Renal cortical epithelial cell (primary cell): ENCODE data around the gene SPOP. TPM values are rescaled to one million over a fixed set of nuclear protein-coding genes. Genes with fewer than 3 reads are reported as not detected.

Experiments
- DNase-seq: peaks from one replicate; pipeline ENCODE4 v3.0.0-alpha.2; 2011; ENCODE audit warnings: low read depth
- total RNA-seq: library from RNA; depleted of rRNA; stranded (reverse); fragments of >200 nt; gene quantifications from 2 replicates; pipeline ENCODE4 v1.2.3, GENCODE V29; 2014

The SPOP gene
- total RNA-seq, 1 donor from 2014 or later, result 54.2 TPM

- DNase-seq, result no peak
These were observed 92.4 kb downstream of the SPOP start for GRCh38 chr17:49585422-49586027.

GRCh38 chr17:49583889-49584288 lies 94.0 kb downstream of the SPOP start:
- no peak for DNase-seq

- no peak for DNase-seq
These were observed 94.7 kb downstream of the SPOP start for GRCh38 chr17:49583226-49583625.

DNA sequence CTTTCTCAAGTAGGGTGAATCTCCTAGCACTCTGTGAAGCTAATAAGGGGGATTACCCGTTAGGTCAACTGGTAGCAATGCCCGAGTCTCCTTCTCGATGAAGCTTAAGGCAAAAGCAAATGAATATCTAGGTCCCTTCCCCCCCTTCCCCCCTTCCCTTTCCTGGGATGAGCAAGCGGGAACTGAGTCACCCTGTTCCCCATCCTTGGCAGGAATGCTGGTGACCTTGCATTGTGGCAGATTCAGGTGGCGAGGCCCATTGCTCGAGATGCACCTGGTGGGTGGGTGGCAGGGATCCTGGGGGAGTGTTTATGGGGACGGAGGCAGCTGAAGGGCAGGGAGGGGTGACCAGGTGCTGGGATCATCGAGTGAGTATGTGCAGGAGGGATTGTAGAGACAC lies 95.1 kb downstream of the SPOP start:
- DNase-seq, result no peak

- DNase-seq, result no peak
These were observed 95.7 kb downstream of the SPOP start for GRCh38 chr17:49582055-49582722.

GRCh38 chr17:49581648-49581998 lies 96.3 kb downstream of the SPOP start:
- DNase-seq, result no peak

- DNase-seq, result no peak
These were observed 96.8 kb downstream of the SPOP start for GRCh38 chr17:49580981-49581647.

DNA sequence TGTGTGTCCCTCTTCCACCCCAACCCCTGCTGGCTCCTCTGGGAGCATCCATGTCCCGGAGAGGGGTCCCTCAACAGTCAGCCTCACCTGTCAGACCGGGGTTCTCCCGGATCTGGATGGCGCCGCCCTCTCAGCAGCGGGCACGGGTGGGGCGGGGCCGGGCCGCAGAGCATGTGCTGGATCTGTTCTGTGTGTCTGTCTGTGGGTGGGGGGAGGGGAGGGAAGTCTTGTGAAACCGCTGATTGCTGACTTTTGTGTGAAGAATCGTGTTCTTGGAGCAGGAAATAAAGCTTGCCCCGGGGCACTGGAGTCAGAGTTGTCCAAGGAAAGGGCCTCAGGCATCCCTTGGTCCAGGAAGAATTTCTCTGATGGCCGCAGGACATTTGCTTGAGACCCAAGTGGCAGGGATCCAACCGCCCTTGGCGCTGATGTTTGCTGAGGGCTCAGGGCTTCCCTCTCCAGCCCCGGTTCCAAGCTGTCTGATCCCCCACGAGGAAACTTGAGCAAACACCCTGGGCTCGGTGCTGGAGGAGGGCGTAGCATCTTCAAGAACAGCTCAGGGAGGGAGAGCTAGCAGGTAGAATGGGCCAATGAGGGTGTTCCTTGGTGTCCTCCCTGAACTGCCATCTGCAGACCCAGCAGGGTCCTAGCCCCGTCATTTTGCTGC lies 97.7 kb downstream of the SPOP start:
- DNase-seq, result no peak

GRCh38 chr17:49579522-49579921 lies 98.4 kb downstream of the SPOP start:
- DNase-seq, result no peak

GRCh38 chr17:49578952-49579500 lies 98.9 kb downstream of the SPOP start:
- DNase-seq, result no peak

DNA sequence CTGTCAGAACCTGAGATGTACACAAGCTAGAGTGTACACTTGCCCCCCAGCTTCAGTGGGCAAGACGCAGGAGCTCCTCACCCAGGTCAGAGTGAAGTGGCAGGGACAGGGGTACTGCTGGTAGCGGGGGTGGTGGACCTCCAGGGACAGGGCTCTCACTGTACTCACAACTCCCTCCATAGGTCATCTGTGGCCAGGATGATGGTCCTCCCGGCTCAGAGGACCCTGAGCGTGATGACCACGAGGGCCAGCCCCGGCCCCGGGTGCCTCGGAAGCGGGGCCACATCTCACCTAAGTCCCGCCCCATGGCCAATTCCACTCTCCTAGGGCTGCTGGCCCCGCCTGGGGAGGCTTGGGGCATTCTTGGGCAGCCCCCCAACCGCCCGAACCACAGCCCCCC lies 99.5 kb downstream of the SPOP start:
- DNase-seq, result no peak

DNA sequence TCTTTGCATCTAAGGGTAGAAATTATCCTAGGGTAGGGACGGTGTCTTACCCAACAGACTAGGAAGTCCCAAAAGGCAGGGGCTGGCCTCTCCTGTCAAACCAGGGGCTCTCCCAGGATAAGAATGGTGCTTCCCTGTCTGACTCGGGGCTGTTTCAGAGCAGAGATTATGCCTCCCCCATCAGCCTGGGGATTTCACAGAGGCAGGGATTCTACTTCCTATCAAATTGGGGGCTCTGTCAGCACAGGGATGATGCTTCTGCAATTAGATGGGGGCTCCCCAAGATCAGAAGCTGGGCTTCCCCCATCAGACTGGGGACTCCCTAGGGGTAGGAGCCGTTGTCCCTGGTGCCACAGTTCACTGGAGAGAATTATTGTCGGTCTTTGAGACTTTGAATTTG lies 99.9 kb downstream of the SPOP start:
- no peak for DNase-seq

DNA sequence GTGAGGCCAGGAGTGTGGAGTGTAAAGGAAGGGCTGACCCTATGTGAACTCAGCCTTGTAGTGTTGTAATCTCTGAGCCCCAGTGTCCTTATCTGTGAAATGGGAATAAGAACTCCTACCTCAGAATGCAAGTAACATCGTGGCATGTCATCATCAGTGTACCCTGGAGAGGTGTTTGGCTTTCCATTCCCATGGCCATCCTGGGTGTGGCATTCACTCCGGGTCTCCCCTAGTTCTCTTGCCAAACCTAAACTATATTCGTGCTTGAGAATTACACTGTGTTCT lies 100.3 kb downstream of the SPOP start:
- no peak for DNase-seq

DNA sequence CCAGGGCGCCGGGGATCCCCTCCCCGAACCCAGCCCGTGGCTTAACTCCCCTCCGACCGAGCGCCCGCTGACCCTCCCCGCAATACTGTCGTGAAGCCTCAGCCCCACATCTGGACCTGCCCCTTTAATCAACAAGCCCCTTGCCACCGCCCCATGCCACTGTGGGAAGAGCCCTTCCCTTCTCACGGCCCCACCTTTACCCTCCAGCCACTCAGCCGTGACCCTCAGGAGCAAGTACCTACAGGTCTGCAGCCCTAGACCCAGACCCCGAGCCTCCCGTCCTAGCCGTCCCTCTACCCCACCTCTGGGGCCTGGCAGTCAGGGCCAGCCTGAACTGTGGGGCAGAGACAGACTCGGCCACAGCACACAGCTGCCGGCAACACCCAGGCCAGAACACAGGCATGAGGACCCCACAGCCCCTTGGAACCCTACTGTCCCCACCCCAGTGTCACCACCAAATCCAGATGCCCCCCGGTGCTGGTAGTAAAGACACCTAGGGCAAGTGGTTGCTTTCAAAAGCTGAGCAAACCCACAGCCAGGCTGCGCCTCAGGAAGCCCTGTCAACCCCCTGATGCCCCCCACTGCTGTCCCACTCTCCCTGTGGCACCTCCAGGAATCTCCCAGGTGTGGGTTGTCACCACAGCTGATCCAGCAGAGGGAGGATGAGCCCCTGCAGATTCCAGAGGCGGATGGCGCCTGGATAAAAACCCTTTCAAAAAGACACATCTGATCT lies 100.8 kb downstream of the SPOP start:
- no peak for DNase-seq

GRCh38 chr17:49576088-49576916 lies 101.6 kb downstream of the SPOP start:
- no peak for DNase-seq

DNA sequence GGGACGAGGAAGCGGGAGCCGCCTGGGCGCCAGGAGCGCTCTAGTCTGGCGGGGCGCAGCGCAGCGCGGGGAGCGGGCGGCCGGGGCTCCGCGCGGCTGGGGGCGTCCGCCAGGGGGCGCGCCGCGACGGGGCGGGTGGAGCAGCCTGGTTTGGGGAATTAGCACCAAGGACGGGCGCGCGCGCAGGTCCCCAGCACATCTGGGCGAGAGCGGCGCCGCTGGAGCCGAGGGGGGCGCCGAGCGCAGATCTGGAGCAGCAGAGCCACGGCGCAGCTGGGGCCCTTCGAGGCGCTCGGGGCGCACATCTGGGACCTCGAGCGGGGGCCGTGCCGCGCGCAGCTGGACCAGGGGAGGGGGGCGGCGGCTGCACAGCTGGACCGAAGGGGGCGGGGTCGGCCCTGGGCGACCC lies 102.2 kb downstream of the SPOP start, which contains the start of gene NXPH3:
TSS of gene NXPH3 (plus strand) at position 193 of the 409 bp plus-strand sequence. CDS start 349 bp downstream, outside the sequence.
- no peak for DNase-seq

GRCh38 chr17:49574945-49575678 lies 102.8 kb downstream of the SPOP start:
- DNase-seq, result no peak

GRCh38 chr17:49574323-49574781 lies 103.5 kb downstream of the SPOP start:
- no peak for DNase-seq

- DNase-seq, result no peak
These were observed 104.2 kb downstream of the SPOP start for GRCh38 chr17:49573510-49574322.
